K562 (cell line): ENCODE measurements around the gene PM20D1. TPM values are rescaled to one million over a fixed set of nuclear protein-coding genes. Genes with fewer than 3 reads are reported as not detected.

Experiments used
- ARNT ChIP-seq, 2 experiments: fragments of 450-650 bp; IDR thresholded peaks; 2 replicates each; pipeline ENCODE4 v1.6.1; 2016; ENCODE audit warnings: mild to moderate bottlenecking in 1 of 2
- BACH1 ChIP-seq: fragments of 200-800 bp; sonication (Bioruptor generic); IDR thresholded peaks from 2 replicates; pipeline ENCODE4 v1.6.1; 2016; ENCODE audit warnings: missing genetic modification characterization, missing compliant biosample characterization
- BHLHE40 ChIP-seq: IDR thresholded peaks from 2 replicates; pipeline ENCODE4 v1.6.1; 2011; ENCODE audit warnings: low read length, improper control_type of control experiment
- CAMTA2 ChIP-seq: fragments of 250-450 bp; sonication (Bioruptor Pico); conservative IDR thresholded peaks from 2 replicates; pipeline ENCODE4 v1.5.1; 2022
- CREB3 ChIP-seq: fragments of 450-650 bp; conservative IDR thresholded peaks from 2 replicates; pipeline ENCODE4 v1.6.1; 2016; ENCODE audit warnings: missing genetic modification characterization, low read depth, mild to moderate bottlenecking, missing compliant biosample characterization, moderate library complexity
- CTBP1 ChIP-seq: fragments of 450-650 bp; IDR thresholded peaks from 2 replicates; pipeline ENCODE4 v1.6.1; 2016; ENCODE audit warnings: borderline replicate concordance
- EGR1 ChIP-seq: fragments of 450-650 bp; conservative IDR thresholded peaks from 2 replicates; pipeline ENCODE4 v1.6.1; 2017; ENCODE audit warnings: mild to moderate bottlenecking
- EP300 ChIP-seq: IDR thresholded peaks from 2 replicates; pipeline ENCODE4 v1.6.1; 2012; ENCODE audit warnings: low read length, improper control_type of control experiment
- FOXK1 ChIP-seq: sonication (generic); formaldehyde crosslinking; IDR thresholded peaks from 2 replicates; pipeline ENCODE4 v1.8.0; 2022; ENCODE audit warnings: missing genetic modification reagents, mild to moderate bottlenecking, borderline replicate concordance
- FOXM1 ChIP-seq, 2 experiments: fragments of 450-650 bp in 1 of 2; sonication (generic) in 1 of 2; formaldehyde crosslinking in 1 of 2; IDR thresholded peaks; 2 replicates each; pipeline versions ENCODE4 v1.6.1 to v1.9.0; 2017 to 2022; ENCODE audit warnings: low read depth in 2 of 2, mild to moderate bottlenecking in 2 of 2, missing genetic modification reagents in 1 of 2, moderate library complexity in 1 of 2
- MAFG ChIP-seq: fragments of 450-650 bp; conservative IDR thresholded peaks from 2 replicates; pipeline ENCODE4 v1.6.1; 2016; ENCODE audit warnings: missing genetic modification characterization, missing compliant biosample characterization
- MYBL2 ChIP-seq, 2 experiments: fragments of 450-650 bp in 1 of 2; sonication (generic) in 1 of 2; formaldehyde crosslinking in 1 of 2; IDR thresholded peaks; 2 replicates each; pipeline versions ENCODE4 v1.6.1 to v1.8.1; 2017 to 2022; ENCODE audit warnings: borderline replicate concordance in 1 of 2, inconsistent platforms in 1 of 2, low read depth in 1 of 2, mild to moderate bottlenecking in 1 of 2, missing genetic modification reagents in 1 of 2, moderate library complexity in 1 of 2
- NFIX ChIP-seq: fragments of 250-450 bp; sonication (Bioruptor Pico); IDR thresholded peaks from 2 replicates; pipeline ENCODE4 v1.4.0; 2020; ENCODE audit warnings: low read depth, mild to moderate bottlenecking, moderate library complexity
- RBM14 ChIP-seq: fragments of 200-400 bp; formaldehyde crosslinking; IDR thresholded peaks from 2 replicates; pipeline ENCODE4 v1.6.1; 2018; ENCODE audit warnings: low read depth, mild to moderate bottlenecking, low read length, moderate library complexity, borderline replicate concordance; ENCODE audit not compliant: insufficient read depth
- ZKSCAN3 ChIP-seq: fragments of 250-450 bp; sonication (Bioruptor Pico); IDR thresholded peaks from 2 replicates; pipeline ENCODE4 v1.4.0; 2020
- ZNF639 ChIP-seq, 2 experiments: fragments of 200-800 bp in 1 of 2; sonication (Bioruptor generic) in 1 of 2; sonication (generic) in 1 of 2; formaldehyde crosslinking in 1 of 2; IDR thresholded peaks in 1 of 2; conservative IDR thresholded peaks in 1 of 2; 2 replicates each; pipeline versions ENCODE4 v1.5.0 to v1.6.1; 2016 to 2020; ENCODE audit warnings: missing compliant biosample characterization in 1 of 2, missing genetic modification characterization in 1 of 2, missing genetic modification reagents in 1 of 2
- polyA plus RNA-seq, 8 experiments: library from polyadenylated mRNA; depleted of rRNA in 4 of 8; stranded (reverse) in 5 of 8; unstranded in 3 of 8; fragments of >200 nt; fragmentation: Nextera tagmentation in 2 of 8; fragmentation: Illumina TruSeq in 1 of 8; extraction: Ambion mirVana in 2 of 8; extraction: Trizol in 1 of 8; gene quantifications; 2 replicates each; pipeline versions ENCODE4 v1.2.1 to v1.2.3, GENCODE V29; 2011 to 2014; ENCODE audit warnings: inconsistent platforms in 1 of 8, missing spikeins in 1 of 8
- total RNA-seq, 7 experiments: library from RNA; depleted of rRNA in 6 of 7; stranded (reverse); fragments of >200 nt in 6 of 7; fragmentation: Illumina TruSeq in 2 of 7; extraction: Trizol in 2 of 7; gene quantifications; 2 replicates each; pipeline versions ENCODE4 v1.2.1 to v1.2.3, GENCODE V29; 2011 to 2021; ENCODE audit warnings: low replicate concordance in 1 of 7
- TF ChIP-seq, protein P1 (sequence below): fragments of 450-650 bp; IDR thresholded peaks from 2 replicates; pipeline ENCODE4 v1.6.1; 2014; ENCODE audit warnings: low read depth, mild to moderate bottlenecking, moderate library complexity, borderline replicate concordance
- TF ChIP-seq, protein P2 (sequence below): IDR thresholded peaks from 2 replicates; pipeline ENCODE4 v1.6.1; 2011; ENCODE audit warnings: borderline replicate concordance, low read depth, mild to moderate bottlenecking, moderate library complexity, low read length; ENCODE audit not compliant: insufficient read depth, poor library complexity, severe bottlenecking
- TF ChIP-seq, protein P3 (sequence below): fragments of 450-650 bp; formaldehyde crosslinking; IDR thresholded peaks from 2 replicates; pipeline ENCODE4 v1.4.0; 2020; ENCODE audit warnings: mild to moderate bottlenecking, moderate library complexity

The PM20D1 gene
- total and polyA plus RNA-seq, 9 of the 15 experiments (the other 6 are each of a cell fraction or from before 2014, with no cell fraction given): not detected

- no peak for TF ChIP-seq CREB3 (tag)
- no peak for TF ChIP-seq EGR1
- no peak for TF ChIP-seq FOXM1 (IDR thresholded peaks at IDR 0.05; ENCODE audit: low read depth)
- TF ChIP-seq FOXM1 (CRISPR knock-in tag; IDR thresholded peaks at IDR 0.05; ENCODE audit: low read depth): no peak
- TF ChIP-seq NFIX (CRISPR knock-in tag): 0 out of 2 replicates have a peak, but pooled peaks have one; percentile 8
- no peak for TF ChIP-seq MYBL2 (IDR thresholded peaks at IDR 0.05; ENCODE audit: low read depth)
- no peak for TF ChIP-seq MYBL2 (CRISPR knock-in tag; IDR thresholded peaks at IDR 0.05; ENCODE audit: borderline replicate concordance)
- TF ChIP-seq, protein P1, sequence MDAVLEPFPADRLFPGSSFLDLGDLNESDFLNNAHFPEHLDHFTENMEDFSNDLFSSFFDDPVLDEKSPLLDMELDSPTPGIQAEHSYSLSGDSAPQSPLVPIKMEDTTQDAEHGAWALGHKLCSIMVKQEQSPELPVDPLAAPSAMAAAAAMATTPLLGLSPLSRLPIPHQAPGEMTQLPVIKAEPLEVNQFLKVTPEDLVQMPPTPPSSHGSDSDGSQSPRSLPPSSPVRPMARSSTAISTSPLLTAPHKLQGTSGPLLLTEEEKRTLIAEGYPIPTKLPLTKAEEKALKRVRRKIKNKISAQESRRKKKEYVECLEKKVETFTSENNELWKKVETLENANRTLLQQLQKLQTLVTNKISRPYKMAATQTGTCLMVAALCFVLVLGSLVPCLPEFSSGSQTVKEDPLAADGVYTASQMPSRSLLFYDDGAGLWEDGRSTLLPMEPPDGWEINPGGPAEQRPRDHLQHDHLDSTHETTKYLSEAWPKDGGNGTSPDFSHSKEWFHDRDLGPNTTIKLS: no peak
- TF ChIP-seq BHLHE40: 0 out of 2 replicates have a peak, but pooled peaks have one; percentile 14
- no peak for TF ChIP-seq EP300
- no peak for TF ChIP-seq BACH1 (tag)
- no peak for TF ChIP-seq ZKSCAN3
- TF ChIP-seq, protein P2, sequence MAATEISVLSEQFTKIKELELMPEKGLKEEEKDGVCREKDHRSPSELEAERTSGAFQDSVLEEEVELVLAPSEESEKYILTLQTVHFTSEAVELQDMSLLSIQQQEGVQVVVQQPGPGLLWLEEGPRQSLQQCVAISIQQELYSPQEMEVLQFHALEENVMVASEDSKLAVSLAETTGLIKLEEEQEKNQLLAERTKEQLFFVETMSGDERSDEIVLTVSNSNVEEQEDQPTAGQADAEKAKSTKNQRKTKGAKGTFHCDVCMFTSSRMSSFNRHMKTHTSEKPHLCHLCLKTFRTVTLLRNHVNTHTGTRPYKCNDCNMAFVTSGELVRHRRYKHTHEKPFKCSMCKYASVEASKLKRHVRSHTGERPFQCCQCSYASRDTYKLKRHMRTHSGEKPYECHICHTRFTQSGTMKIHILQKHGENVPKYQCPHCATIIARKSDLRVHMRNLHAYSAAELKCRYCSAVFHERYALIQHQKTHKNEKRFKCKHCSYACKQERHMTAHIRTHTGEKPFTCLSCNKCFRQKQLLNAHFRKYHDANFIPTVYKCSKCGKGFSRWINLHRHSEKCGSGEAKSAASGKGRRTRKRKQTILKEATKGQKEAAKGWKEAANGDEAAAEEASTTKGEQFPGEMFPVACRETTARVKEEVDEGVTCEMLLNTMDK: peak; percentile 10
- no peak for TF ChIP-seq RBM14
- no peak for TF ChIP-seq MAFG (tag)
- no peak for TF ChIP-seq ZNF639 (CRISPR knock-in tag; conservative IDR thresholded peaks at IDR 0.05 in 1 of 2, IDR thresholded peaks at IDR 0.05 in 1 of 2)
- no peak for TF ChIP-seq ARNT (IDR thresholded peaks at IDR 0.05)
- TF ChIP-seq, protein P3, sequence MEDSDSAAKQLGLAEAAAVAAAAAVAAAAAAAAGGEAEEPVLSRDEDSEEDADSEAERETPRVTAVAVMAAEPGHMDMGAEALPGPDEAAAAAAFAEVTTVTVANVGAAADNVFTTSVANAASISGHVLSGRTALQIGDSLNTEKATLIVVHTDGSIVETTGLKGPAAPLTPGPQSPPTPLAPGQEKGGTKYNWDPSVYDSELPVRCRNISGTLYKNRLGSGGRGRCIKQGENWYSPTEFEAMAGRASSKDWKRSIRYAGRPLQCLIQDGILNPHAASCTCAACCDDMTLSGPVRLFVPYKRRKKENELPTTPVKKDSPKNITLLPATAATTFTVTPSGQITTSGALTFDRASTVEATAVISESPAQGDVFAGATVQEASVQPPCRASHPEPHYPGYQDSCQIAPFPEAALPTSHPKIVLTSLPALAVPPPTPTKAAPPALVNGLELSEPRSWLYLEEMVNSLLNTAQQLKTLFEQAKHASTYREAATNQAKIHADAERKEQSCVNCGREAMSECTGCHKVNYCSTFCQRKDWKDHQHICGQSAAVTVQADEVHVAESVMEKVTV (CRISPR knock-in tag): peak; percentile 95
- no peak for TF ChIP-seq FOXK1 (CRISPR knock-in tag)
- no peak for TF ChIP-seq CAMTA2 (CRISPR knock-in tag)
- TF ChIP-seq CTBP1: peak; percentile 68; the same call in 1 of the 2 replicates
These were observed 58.3 kb downstream of the PM20D1 start (continued) for GRCh38 chr1:205791568-205792180.
